Medulla oblongata (tissue), 1 donor: ENCODE measurements around the gene TXNDC2.
"Not testable (repeated sequence)": the region's sequence is repeated elsewhere in the genome, so short reads cannot be mapped to it uniquely, and the experiment has no call there.

ENCODE experiments used
- DNase-seq: peaks from one replicate; pipeline ENCODE4 v3.0.0-alpha.2; 2015; ENCODE audit errors: extremely low spot score

The TXNDC2 gene

DNA sequence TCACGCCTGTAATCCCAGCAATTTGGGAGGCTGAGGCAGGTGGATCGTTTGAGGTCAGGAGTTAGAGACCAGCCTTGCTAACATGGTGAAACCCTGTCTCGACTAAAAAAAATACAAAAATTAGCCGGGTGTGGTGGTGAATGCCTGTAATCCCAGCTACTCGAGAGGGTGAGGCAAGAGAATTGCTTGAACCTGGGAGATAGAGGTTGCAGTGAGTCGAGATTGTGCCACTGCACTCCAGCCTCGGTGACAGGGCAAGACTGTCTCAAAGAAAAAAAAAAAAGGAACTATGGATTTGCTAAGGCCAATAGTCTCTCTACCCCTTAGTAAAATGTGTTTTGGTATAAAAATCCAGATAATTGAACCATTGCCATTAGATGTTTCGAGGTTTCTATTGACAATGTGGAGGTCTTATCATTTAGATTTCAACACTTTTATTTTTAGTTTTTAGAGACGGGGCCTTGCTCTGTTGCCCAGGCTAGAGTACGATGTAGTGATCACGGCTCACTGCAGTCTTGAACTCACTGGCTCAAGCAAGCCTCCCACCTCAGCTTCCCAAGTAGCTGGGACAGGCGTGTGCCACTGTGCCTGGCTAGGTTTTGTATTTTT lies 1.1 kb upstream of the TXNDC2 start:
- no peak for DNase-seq

DNA sequence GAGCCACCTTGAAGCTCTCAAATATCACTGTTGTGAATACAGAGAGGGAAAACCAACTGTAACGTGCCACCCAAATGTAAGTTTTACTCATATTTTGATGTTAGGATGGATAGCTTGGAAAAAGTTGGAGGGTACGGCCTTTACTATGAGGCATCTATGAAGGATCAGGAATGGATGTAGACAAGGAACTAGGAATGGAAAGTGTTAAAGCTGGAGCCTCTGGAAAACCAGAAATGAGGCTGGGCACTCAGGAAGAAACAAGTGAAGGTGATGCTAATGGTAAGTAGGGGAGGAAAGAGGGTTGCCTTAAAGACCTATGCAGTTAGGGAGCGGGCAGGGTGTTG lies 204 bp downstream of the TXNDC2 start:
- no peak for DNase-seq

DNA sequence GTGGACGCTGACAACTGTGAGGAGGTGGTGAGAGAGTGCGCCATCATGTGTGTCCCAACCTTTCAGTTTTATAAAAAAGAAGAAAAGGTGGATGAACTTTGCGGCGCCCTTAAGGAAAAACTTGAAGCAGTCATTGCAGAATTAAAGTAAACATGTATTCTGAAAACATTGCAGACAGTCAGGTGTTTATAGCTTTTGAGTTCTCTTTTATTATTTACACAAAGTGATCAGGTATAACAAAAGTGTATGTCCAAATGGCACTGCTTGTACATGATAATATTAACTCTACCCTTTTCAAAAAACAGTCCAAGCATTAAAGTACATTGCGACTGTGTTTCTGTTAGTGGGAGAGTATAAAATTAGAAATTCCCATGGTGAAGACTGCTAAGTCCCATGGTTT lies 2.2 kb downstream of the TXNDC2 start:
- no peak for DNase-seq

DNA sequence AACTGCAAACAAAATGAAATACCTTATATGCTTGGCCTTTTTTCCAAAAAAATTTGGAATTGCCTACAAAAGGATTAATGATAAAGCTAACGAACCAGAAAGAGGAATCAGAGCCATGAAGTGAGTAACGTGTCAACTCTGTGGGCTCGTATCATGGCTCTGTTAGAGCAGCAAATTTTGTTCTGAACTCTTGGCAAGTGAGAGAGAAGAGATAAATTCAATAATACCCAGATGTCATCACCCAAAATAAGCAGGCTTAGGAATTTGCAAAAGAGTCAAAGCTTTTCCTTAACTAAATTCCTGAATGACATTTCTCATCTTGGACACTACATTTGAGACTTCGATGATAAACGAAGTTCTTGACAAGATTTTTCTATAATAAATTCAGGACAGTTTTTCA lies 4.4 kb downstream of the TXNDC2 start:
- no peak for DNase-seq

DNA sequence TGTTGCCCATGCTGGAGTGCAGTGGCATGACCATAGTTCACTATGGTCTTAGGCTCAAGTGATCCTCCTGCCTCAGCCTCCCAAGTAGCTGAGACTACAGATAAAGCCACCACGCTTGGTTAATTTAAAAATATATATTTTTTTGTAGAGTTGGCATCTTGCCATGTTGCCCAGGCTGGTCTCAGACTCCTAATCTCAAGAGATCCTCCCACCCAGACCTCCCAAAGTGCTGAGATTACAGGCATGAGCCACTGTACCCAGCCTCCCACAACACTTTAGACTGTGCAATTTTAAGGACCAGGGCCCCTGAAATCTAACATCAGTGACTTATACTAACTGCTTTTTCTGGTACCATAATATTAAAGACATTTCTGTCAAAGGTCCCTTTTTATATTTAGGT lies 5.2 kb downstream of the TXNDC2 start:
- DNase-seq = no peak

DNA sequence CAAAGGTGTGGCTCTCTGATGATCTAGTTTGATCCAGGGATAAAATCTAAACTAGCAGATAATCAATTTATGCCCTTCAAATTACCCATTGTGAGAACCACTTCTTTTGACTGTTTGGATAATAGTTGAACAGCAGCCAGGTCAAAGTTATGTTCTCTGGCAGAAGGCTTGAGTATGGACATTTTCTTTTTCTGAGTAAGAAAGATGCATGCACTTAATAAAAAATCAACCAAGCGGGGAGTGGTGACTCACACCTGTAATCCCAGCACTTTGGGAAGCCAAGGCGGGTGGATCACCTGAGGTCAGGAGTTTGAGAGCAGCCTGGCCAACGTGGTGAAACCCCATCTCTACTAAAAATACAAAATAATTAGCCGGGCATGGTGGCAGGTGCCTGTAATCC lies 5.7 kb downstream of the TXNDC2 start:
- DNase-seq = not testable (repeated sequence)

DNA sequence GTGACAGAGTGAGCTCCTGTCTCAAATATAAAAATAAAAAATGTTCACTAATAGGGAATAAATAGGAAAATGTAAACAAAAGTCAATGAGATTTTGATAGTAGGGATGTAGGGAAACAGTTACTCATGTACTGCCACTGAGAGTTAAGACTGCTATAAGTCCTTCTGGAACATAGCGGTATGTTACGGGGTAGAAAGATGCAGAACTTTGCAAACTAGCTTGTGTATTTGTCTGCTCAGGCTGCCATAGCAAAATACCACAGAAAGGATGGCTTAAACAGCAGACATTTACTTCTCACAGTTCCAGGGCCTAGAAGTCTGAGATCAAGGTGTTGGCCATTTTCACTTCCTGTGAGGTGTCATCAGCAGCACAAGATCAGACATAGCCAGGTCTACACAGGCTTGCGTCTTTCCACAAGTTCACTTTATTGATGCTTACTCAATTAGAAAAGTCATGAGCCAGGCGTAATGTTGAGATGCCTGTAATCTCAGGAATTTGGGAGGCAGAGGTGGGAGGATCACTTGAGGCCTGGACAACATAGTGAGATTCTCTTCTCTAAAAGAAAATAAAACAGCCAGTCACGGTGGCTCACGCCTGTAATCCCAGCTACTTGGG lies 8.8 kb downstream of the TXNDC2 start:
- no peak for DNase-seq

DNA sequence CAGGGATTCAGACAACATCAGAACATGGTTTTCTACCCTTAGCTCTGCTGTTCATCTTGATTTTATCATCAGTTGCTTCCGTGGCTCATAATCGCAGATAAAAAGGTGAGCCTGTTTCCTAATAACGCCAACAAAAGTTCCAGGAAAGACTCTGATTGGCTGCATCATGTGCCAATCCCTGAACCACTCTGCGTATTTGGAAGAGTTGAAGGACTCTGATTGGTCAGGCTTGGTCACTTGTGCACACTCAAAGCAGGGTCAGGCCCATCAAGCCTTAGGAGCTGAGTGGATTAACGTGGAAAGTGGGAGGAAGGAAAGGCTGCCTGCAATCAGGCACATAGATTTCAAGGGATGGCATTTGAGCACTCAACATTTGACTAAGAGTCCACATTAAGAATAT lies 11.4 kb downstream of the TXNDC2 start:
- DNase-seq = no peak

DNA sequence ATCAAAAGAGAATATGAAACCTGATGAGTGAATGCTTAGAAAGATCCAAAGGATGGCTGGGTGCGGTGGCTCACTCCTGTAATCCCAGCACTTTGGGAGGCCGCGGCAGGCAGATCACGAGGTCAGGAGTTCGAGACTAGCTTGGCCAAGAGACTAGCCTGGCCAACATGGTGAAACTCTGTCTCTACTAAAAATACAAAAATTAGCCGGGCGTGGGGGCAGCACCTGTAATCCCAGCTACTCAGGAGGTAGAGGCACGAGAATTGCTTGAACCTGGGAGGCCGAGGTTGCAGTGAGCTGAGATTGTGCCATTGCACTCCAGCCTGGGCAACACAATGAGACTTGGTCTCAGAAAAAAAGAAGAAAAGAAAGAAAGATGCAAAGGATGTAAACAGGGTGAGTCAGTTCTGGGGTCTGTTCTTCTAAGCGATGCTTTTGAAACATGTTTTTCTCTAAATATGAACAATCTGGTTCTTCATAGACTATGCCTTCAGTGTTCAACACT lies 12.1 kb downstream of the TXNDC2 start:
- not testable (repeated sequence) for DNase-seq

DNA sequence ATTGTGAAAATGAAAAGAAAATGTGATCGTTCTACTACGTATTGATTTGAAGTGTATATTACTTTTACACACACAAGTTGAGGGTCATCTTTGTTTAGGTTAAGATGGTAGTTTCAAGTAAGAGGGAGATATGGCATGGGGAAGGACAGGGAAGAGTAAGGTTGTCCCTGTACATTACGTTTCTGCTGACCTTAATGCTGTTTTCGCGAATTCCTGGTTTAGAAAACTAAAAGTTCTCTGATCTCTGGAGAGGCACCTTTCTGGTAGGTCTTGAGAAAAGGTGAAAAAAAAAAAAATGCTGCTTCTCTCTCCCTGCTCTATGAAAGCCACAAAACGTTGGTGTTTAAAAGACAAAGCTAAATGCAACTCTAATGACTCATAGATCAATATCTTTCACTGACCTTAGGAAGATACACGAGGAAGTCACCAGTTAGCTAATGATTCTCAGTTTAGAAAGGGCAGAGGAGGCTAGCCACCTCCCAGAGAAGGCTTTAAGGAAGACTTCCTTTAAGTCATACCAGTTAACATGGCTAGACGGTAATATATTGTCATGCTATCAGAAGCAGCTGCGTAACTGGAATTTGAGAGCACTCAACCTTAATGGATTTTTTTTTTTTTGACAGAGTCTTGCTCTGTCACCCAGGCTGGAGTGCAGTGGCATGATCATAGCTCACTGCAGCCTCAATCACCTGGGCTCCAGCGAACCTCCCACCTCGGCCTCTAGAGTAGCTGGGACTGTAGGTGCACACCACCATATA lies 13.2 kb downstream of the TXNDC2 start:
- DNase-seq = no peak

DNA sequence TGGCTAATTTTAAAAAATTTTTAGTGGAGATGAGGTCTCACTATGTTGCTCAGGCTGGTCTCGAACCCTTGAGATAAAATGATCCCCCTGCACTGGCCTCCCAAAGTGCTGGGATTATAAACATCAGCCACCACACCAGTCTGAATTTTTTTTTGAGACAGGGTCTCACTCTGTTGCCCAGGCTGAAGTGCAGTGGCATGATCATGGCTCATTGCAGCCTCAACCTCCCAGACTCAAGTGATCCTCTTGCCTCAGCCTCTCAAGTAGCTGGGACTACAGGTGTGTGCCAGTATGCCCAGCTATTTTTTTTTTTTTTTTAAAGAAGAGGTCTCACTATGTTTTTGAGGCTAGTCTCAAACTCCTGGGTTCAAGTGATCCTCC lies 13.8 kb downstream of the TXNDC2 start:
- DNase-seq = not testable (repeated sequence)

DNA sequence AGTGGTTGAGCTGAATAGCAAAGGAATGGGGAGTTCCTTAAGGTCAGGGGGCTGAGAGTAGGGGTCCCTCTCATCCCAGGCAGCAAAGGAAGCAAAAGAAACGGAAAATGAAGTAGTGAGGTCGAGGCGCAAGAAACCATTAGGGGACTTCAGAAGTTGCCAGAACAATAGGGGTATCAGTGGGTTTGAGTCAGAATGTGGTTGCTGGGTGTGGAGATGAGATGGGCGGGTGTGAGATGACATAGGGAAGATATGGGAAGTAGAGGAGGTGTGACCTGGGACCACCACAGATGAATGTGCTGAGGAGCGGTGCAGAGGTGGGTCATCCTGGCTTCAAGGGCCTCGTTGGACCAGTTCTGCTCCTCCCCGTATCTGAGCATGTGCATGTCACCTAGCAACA lies 14.9 kb downstream of the TXNDC2 start:
- no peak for DNase-seq

DNA sequence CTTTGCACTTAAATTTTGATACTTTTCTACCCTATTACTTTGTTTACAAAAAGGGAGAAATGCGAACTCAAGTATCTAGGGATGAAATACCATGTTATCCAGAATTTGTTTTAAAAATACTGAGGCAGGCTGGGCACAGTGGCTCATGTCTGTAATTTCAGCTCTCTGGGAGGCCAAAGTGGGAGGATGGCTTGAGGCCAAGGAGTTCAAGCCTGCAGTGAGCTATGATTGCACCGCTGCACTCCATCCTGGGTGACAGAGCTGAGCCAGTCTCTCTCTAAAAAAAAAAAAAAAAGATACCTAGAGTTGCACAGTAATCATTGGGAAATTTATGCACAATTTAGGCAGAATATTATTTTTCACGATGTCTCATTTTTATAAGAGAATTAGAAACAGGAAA lies 15.6 kb downstream of the TXNDC2 start:
- DNase-seq = no peak

DNA sequence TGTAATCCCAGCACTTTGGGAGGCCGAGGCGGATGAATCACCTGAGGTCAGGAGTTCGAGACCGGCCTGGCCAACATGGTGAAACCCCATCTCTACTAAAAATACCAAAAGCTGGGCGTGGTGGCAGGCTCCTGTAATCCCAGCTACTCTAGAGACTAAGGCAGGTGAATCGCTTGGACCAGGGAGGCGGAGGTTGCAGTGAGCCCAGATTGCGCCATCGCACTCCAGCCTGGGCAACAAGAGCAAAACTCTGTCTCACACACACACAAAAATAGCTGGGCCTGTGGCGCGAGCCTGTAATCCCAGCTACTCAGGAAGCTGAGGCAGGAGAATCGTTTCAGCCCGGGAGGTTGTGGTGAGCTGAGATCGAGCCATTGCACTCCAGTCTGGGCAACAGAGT lies 16.5 kb downstream of the TXNDC2 start:
- not testable (repeated sequence) for DNase-seq

DNA sequence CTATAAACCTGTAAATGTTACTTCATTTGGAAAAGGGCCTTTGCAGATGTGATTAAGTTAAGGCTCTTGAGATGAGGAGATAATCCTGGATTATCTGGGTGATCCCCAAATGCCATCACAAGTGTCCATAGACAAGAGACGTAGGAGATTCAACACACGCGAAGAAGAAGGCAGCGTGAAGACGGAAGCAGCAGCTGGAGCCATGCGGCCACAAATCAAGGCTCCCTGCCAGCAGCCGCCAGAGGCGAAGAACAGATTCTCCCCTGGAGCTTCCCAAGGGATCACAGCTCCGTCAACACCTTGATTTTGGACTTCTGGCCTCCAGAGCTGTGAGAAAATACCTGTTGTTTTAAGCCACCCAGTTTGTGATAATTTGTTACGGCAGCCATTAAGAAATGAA lies 17.1 kb downstream of the TXNDC2 start:
- DNase-seq = no peak

DNA sequence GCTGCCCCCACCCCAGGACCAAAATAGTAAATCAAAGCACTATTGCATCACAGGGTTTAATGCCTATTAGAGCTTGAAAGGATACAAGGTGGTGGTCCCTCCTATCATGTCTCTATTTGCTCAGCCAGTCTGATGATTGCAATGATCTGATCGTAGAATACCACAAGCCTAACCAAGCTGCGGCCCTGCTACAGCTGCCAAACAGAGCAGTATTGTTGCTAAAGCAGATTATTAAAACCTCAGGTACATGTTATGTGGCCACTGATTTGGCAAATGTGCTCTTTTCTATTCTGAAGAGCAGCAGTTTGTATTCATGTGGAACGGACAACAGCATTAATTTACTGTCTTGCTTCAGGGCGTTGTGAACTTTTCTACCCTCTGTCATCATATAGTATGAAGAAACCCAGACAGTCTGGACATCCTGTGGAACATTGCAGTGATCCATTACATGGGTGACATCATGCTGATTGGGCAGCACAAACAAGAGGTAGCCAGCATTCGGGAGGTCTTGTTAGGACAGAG lies 19.7 kb downstream of the TXNDC2 start:
- DNase-seq = no peak

DNA sequence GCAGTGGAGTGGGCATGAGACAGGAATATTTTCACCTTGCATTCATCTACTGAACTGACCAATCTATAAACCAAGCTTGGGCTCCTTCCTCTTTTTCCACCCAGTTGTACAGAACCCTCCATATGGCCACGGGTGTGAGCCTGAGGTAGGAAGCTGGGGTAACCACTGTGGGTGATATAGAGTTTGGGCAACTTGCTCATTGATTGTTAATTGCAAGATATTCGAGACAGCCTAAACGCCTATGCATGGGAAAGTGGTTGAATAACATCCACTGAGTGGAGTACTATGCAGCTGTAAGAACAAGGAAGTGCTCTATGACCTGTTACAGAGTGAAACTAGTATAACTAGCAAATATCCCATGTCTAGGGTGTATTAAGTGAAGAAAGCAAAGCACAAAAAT lies 20.7 kb downstream of the TXNDC2 start:
- no peak for DNase-seq

DNA sequence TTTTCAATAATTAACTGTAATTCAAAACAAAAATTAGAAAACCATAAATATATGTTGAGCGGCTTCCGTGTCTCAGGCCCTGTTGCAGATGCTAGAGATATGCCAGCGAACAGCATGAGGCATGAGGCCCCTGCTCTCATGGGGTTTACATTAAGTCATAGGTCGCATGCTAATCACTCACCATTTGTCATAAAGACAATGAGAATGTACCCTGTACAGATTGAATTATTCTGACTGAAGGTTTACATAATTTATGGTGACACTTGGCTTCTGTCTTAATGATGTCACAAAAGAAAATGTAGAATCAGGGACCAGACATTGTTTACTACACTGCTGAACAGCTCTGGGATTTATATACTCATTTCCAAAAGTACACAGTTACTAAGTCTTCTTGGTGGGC lies 22.1 kb downstream of the TXNDC2 start:
- DNase-seq = no peak

DNA sequence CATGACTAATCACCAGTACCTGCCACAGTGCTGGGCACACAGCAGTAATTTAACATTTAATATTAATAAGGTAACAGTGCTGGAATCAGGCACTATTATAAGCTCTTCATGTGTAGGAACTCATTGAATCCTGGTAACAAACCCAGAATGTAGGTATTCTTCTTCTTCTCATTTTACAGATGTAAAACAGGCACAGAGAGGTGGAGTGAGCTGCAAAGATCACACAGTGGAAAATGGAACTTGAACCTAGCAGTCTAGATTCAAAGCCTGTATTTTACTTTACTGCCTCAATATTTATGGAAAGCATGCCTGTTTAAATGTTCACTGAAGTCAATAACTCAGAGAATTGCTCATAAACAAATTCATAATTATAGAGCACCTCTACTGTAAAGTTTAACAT lies 24.3 kb downstream of the TXNDC2 start:
- no peak for DNase-seq

DNA sequence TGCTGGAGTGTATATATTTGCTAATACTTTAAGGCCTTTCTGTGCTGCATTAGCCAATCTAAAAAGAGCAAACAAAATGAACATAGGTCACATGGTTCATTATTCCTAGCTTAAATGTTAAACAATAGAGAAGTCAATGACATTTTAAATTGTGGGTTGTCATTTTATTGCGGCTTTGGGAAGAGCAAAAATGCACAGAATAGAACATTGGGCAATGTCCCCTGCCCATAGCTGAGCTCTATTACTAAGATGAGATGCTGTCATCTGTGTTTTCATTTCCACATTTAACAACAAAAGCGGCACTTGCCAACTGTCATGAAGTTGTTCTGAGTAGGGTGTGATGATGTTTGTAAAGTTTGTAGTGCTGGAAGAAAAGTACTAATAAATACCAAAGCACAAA lies 24.9 kb downstream of the TXNDC2 start:
- no peak for DNase-seq

DNA sequence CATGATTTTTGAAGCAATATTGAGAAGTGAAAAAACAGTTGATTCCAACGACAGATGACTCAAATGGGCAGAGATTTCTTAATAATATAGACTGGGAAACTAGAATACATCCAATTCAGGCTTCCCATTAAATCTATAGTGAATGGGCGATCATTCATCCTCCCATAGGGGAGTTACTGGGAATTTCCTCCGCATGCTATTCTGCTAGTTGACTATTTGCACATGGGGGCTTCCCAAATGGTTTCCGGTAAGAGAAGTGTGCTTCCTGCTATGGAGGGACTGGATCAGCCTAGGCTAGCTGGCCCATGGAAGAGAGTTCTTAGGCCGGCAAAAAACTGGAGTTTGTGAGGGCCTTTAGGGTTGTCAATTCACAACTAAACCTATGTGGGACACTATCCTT lies 25.5 kb downstream of the TXNDC2 start:
- no peak for DNase-seq

DNA sequence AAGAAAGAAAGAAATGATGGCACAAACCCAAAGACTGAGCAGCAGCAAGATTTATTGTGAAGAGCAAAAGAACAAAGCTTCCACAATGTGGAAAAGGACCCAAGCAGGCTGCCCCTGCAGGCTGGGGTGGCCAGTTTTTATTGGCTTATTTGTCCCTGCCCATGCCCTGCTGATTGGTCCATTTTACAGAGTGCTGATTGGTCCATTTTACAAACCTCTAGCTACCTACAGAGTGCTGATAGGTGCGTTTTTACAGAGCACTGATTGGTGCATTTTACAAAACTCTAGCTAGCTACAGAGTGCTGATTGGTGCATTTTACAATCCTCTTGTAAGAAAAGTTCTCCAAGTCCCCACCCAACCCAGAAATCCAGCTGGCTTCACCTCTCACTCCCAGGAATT lies 26.5 kb downstream of the TXNDC2 start:
- DNase-seq = not testable (repeated sequence)

DNA sequence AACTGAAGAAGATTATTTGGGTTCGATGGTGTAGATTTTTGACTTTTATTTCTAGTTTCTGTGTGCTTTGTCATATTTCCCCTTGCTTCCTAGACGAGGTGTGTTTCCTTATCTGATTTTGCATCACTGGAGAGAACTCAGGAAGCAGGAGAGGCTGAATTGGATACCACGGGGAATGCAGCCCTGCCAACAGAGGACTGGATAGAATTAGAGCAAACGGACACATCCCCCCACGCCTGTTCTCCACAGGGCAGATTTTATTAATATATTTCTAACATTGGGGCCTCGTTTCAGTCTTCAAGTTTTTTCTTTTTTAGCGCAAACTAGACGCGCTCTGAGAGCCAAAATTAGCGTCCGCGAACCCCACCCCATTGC lies 27.4 kb downstream of the TXNDC2 start:
- no peak for DNase-seq
